Stimulated activated naive CD4-positive, alpha-beta T cell treated with Interleukin-2 at 50 U/mL for 16 hours (primary cell): ENCODE results near the gene SRL.
"Not testable (repeated sequence)": the region's sequence is repeated elsewhere in the genome, so short reads cannot be mapped to it uniquely, and the experiment has no call there.

Experiments
- DNase-seq: peaks from one replicate; lab custom pipeline; 2025; lab: John Stamatoyannopoulos, UW

Gene SRL

GRCh38 chr16:4226251-4227039, 15.4 kb downstream of the SRL start:
- no peak for DNase-seq

- no peak for DNase-seq
Observed at GRCh38 chr16:4225075-4225474, 16.8 kb downstream of the SRL start.

GRCh38 chr16:4220358-4220757, 21.5 kb downstream of the SRL start:
- DNase-seq: no peak

GRCh38 chr16:4218202-4218601, 23.7 kb downstream of the SRL start:
- DNase-seq: no peak

- DNase-seq: no peak
Observed at GRCh38 chr16:4217204-4218131, 24.4 kb downstream of the SRL start.

- DNase-seq: no peak
Observed at GRCh38 chr16:4216596-4216995, 25.3 kb downstream of the SRL start.

GRCh38 chr16:4215106-4215505, 26.8 kb downstream of the SRL start:
- no peak for DNase-seq

GRCh38 chr16:4214215-4214621, 27.7 kb downstream of the SRL start:
- no peak for DNase-seq

GRCh38 chr16:4213737-4214136, 28.1 kb downstream of the SRL start:
- DNase-seq: no peak

- DNase-seq: no peak
Observed at GRCh38 chr16:4212934-4213296, 29.0 kb downstream of the SRL start.

- DNase-seq: no peak
Observed at GRCh38 chr16:4212211-4212933, 29.5 kb downstream of the SRL start.

- not testable (repeated sequence) for DNase-seq
Observed at GRCh38 chr16:4211445-4212210, 30.3 kb downstream of the SRL start.

GRCh38 chr16:4209666-4210065, 32.2 kb downstream of the SRL start:
- DNase-seq: no peak

- DNase-seq: no peak
Observed at GRCh38 chr16:4208341-4208751, 33.5 kb downstream of the SRL start.

- DNase-seq: no peak
Observed at GRCh38 chr16:4207683-4208340, 34.1 kb downstream of the SRL start.

- DNase-seq: no peak
Observed at GRCh38 chr16:4207229-4207628, 34.7 kb downstream of the SRL start.

GRCh38 chr16:4206680-4207079, 35.2 kb downstream of the SRL start:
- no peak for DNase-seq

- DNase-seq: no peak
Observed at GRCh38 chr16:4205971-4206370, 35.9 kb downstream of the SRL start.

GRCh38 chr16:4204521-4204920, 37.4 kb downstream of the SRL start:
- no peak for DNase-seq

GRCh38 chr16:4203748-4204147, 38.1 kb downstream of the SRL start:
- DNase-seq: no peak
